Activated T-helper 2 cell treated with anti-CD3 and anti-CD28 coated beads, Interferon-gamma antibody, Interleukin-2, Interleukin-4, amounts not matched to agents 10 μg/mL and 5 μg/mL and 100 μg/mL, durations not matched to agents 14 hours and 24 hours and 36 hours (primary cell): Measurements from ENCODE around the gene CHRNG. TPM values are rescaled to one million over a fixed set of nuclear protein-coding genes. Genes with fewer than 3 reads are reported as not detected.
"Not testable (repeated sequence)": the region's sequence is repeated elsewhere in the genome, so short reads cannot be mapped to it uniquely, and the experiment has no call there.

ENCODE experiments used
- DNase-seq: peaks from one replicate; pipeline ENCODE4 v3.0.0; 2021; ENCODE audit warnings: low spot score
- H3K27ac Mint-ChIP-seq: one replicate; pipeline ENCODE4 v1.8.0; 2021; ENCODE audit warnings: mixed read lengths
- H3K27me3 Mint-ChIP-seq: one replicate; pipeline ENCODE4 v1.8.0; 2021; ENCODE audit warnings: low read depth, mixed read lengths
- H3K36me3 Mint-ChIP-seq: one replicate; pipeline ENCODE4 v1.8.0; 2021; ENCODE audit warnings: low read depth, mixed read lengths
- H3K4me1 Mint-ChIP-seq: one replicate; pipeline ENCODE4 v1.8.0; 2021; ENCODE audit warnings: low read depth, mixed read lengths
- H3K4me3 Mint-ChIP-seq: one replicate; pipeline ENCODE4 v1.8.0; 2021; ENCODE audit warnings: low read depth, mild to moderate bottlenecking, moderate library complexity, mixed read lengths
- H3K9me3 Mint-ChIP-seq: one replicate; pipeline ENCODE4 v1.8.0; 2021; ENCODE audit warnings: mixed read lengths
- intact Hi-C: fragments of 100-400 bp; cut with micrococcal nuclease; formaldehyde crosslinking; loops from one replicate; pipeline ENCODE4 v1.15.1; 2023
- total RNA-seq: library from RNA; stranded (reverse); gene quantifications from 2 replicates; pipeline ENCODE4 v1.2.3, GENCODE V29; 2022

Gene CHRNG
- total RNA-seq, 1 donor from 2014 or later: not detected

- H3K36me3 Mint-ChIP-seq: peaks cover 37% of the 10 kb centered on the region
- no peaks in the 10 kb centered on the region for H3K27me3 Mint-ChIP-seq
- peaks cover 34% of the 10 kb centered on the region for H3K4me1 Mint-ChIP-seq
Measured at GRCh38 chr2:232547991-232548390, 8.5 kb downstream of the CHRNG start.

GRCh38 chr2:232549655-232550353, 10.3 kb downstream of the CHRNG start:
- Mint-ChIP-seq H3K4me1 (peaks cover 52% of the 10 kb centered on the region), H3K9me3 (peaks cover 6% of the 10 kb centered on the region), H3K27me3 (no peaks in the 10 kb centered on the region), H3K4me3 (peak overlapping the region; percentile 99), H3K36me3 (peaks cover 52% of the 10 kb centered on the region), H3K27ac (peak overlapping the region; percentile 100)
- DNase-seq: no peak
- intact Hi-C loops: loop anchor here (1.0 kb wide), 1 partner anchor 147 kb away; the partner anchor contains the start of gene GIGYF2

More at GRCh38 chr2:232547991-232548390, 8.5 kb downstream of the CHRNG start:
- Mint-ChIP-seq H3K9me3 (peaks cover 6% of the 10 kb centered on the region), H3K27ac (no peak overlapping the region), H3K4me3 (no peak overlapping the region)
- intact Hi-C loops: no loop called here
- no peak for DNase-seq

- DNase-seq: peak; percentile 88
- H3K4me3 Mint-ChIP-seq: peak within 1 kb of the TSS; percentile 99
- intact Hi-C loops: loop anchor here (1.0 kb wide), 1 partner anchor 147 kb away; the partner anchor contains the start of gene GIGYF2
- peaks cover 57% of the 10 kb centered on the region for H3K4me1 Mint-ChIP-seq
- H3K36me3 Mint-ChIP-seq: peaks cover 55% of the 10 kb centered on the region
- H3K27ac Mint-ChIP-seq: peak within 1 kb of the TSS; percentile 100
- peaks cover 6% of the 10 kb centered on the region for H3K9me3 Mint-ChIP-seq
- H3K27me3 Mint-ChIP-seq: no peaks in the 10 kb centered on the region
Measured at GRCh38 chr2:232550354-232551249, 11.1 kb downstream of the CHRNG start, which contains the start of the genes EIF4E2 and TIGD1. Gene EIF4E2, plus strand, starts transcription at chr2:232550689. Its CDS starts 36 bp downstream, at chr2:232550725. Gene TIGD1, minus strand, starts transcription at chr2:232550557. Its CDS starts 675 bp downstream, at chr2:232549882.

- H3K27me3 Mint-ChIP-seq: no peaks in the 10 kb centered on the region
- H3K27ac Mint-ChIP-seq: peak overlapping the region; percentile 94
- intact Hi-C loops: no loop called here
- H3K9me3 Mint-ChIP-seq: peaks cover 6% of the 10 kb centered on the region
- H3K4me1 Mint-ChIP-seq: peaks cover 63% of the 10 kb centered on the region
- peaks cover 59% of the 10 kb centered on the region for H3K36me3 Mint-ChIP-seq
- DNase-seq: no peak
- H3K4me3 Mint-ChIP-seq: peak overlapping the region; percentile 99
Measured at GRCh38 chr2:232551250-232551638, 11.8 kb downstream of the CHRNG start.

GRCh38 chr2:232551776-232552175, 12.3 kb downstream of the CHRNG start:
- no peak for DNase-seq
- no peaks in the 10 kb centered on the region for H3K27me3 Mint-ChIP-seq
- H3K4me1 Mint-ChIP-seq: peaks cover 64% of the 10 kb centered on the region
- peak overlapping the region; percentile 94 for H3K27ac Mint-ChIP-seq
- H3K9me3 Mint-ChIP-seq: peaks cover 6% of the 10 kb centered on the region
- intact Hi-C loops: no loop called here
- peaks cover 59% of the 10 kb centered on the region for H3K36me3 Mint-ChIP-seq
- H3K4me3 Mint-ChIP-seq: peak overlapping the region; percentile 99

- no peak overlapping the region for H3K4me3 Mint-ChIP-seq
- H3K9me3 Mint-ChIP-seq: no peaks in the 10 kb centered on the region
- H3K27me3 Mint-ChIP-seq: no peaks in the 10 kb centered on the region
- DNase-seq: no peak
- H3K27ac Mint-ChIP-seq: peak overlapping the region; percentile 83
- H3K36me3 Mint-ChIP-seq: peaks cover 78% of the 10 kb centered on the region
- intact Hi-C loops: no loop called here
- peaks cover 43% of the 10 kb centered on the region for H3K4me1 Mint-ChIP-seq
Measured at GRCh38 chr2:232556426-232556825, 16.9 kb downstream of the CHRNG start.

GRCh38 chr2:232562515-232563151, 23.1 kb downstream of the CHRNG start:
- no peak overlapping the region for H3K27ac Mint-ChIP-seq
- H3K4me1 Mint-ChIP-seq: peaks cover 11% of the 10 kb centered on the region
- H3K4me3 Mint-ChIP-seq: no peak overlapping the region
- H3K27me3 Mint-ChIP-seq: no peaks in the 10 kb centered on the region
- no peak for DNase-seq
- no peaks in the 10 kb centered on the region for H3K9me3 Mint-ChIP-seq
- H3K36me3 Mint-ChIP-seq: peaks cover 88% of the 10 kb centered on the region
- intact Hi-C loops: no loop called here

GRCh38 chr2:232563580-232563979, 24.1 kb downstream of the CHRNG start:
- H3K4me1 Mint-ChIP-seq: peaks cover 14% of the 10 kb centered on the region
- no peak overlapping the region for H3K4me3 Mint-ChIP-seq
- no peaks in the 10 kb centered on the region for H3K9me3 Mint-ChIP-seq
- DNase-seq: no peak
- H3K36me3 Mint-ChIP-seq: peaks cover 88% of the 10 kb centered on the region
- intact Hi-C loops: no loop called here
- no peaks in the 10 kb centered on the region for H3K27me3 Mint-ChIP-seq
- no peak overlapping the region for H3K27ac Mint-ChIP-seq

- H3K4me1 Mint-ChIP-seq: peaks cover 13% of the 10 kb centered on the region
- no peaks in the 10 kb centered on the region for H3K9me3 Mint-ChIP-seq
- intact Hi-C loops: no loop called here
- H3K27me3 Mint-ChIP-seq: no peaks in the 10 kb centered on the region
- no peak overlapping the region for H3K27ac Mint-ChIP-seq
- no peak overlapping the region for H3K4me3 Mint-ChIP-seq
- DNase-seq: no peak
- peaks cover 78% of the 10 kb centered on the region for H3K36me3 Mint-ChIP-seq
Measured at GRCh38 chr2:232567721-232568120, 28.2 kb downstream of the CHRNG start.

GRCh38 chr2:232568161-232568560, 28.7 kb downstream of the CHRNG start:
- no peak for DNase-seq
- Mint-ChIP-seq H3K27me3 (no peaks in the 10 kb centered on the region), H3K36me3 (peaks cover 74% of the 10 kb centered on the region), H3K9me3 (no peaks in the 10 kb centered on the region), H3K4me1 (peaks cover 8% of the 10 kb centered on the region), H3K4me3 (no peak overlapping the region), H3K27ac (no peak overlapping the region)
- intact Hi-C loops: no loop called here

GRCh38 chr2:232569541-232569940, 30.0 kb downstream of the CHRNG start:
- H3K4me1 Mint-ChIP-seq: peaks cover 2% of the 10 kb centered on the region
- H3K9me3 Mint-ChIP-seq: no peaks in the 10 kb centered on the region
- intact Hi-C loops: no loop called here
- H3K36me3 Mint-ChIP-seq: peaks cover 68% of the 10 kb centered on the region
- no peak overlapping the region for H3K4me3 Mint-ChIP-seq
- H3K27me3 Mint-ChIP-seq: no peaks in the 10 kb centered on the region
- no peak for DNase-seq
- H3K27ac Mint-ChIP-seq: no peak overlapping the region

GRCh38 chr2:232570481-232570880, 31.0 kb downstream of the CHRNG start:
- H3K4me3 Mint-ChIP-seq, H3K9me3 Mint-ChIP-seq, intact Hi-C loops, H3K27me3 Mint-ChIP-seq, H3K4me1 Mint-ChIP-seq, DNase-seq, H3K27ac Mint-ChIP-seq: not testable (repeated sequence)
- peaks cover 65% of the 10 kb centered on the region for H3K36me3 Mint-ChIP-seq
